ENCODE data around the gene PRR20A. TPM values are rescaled to one million over a fixed set of nuclear protein-coding genes. Genes with fewer than 3 reads are reported as not detected.
"Not testable (repeated sequence)": the region's sequence is repeated elsewhere in the genome, so short reads cannot be mapped to it uniquely, and the experiment has no call there.

The PRR20A gene
- total RNA-seq, 1 donor from 2014 or later, result not detected

- H3K27me3 ChIP-seq (ENCODE audit: low read depth), result no peaks in the 10 kb centered on the region
- no peaks in the 10 kb centered on the region for H3K4me1 ChIP-seq
- no peaks in the 10 kb centered on the region for H3K36me3 ChIP-seq
- DNase-seq, result no peak
- no peak overlapping the region for H3K27ac ChIP-seq (replicated peaks)
- H3K4me3 ChIP-seq, result no peak overlapping the region
- TF ChIP-seq CTCF (IDR thresholded peaks at IDR 0.05; ENCODE audit: borderline replicate concordance), result no peak
- intact Hi-C loops (cut with micrococcal nuclease), result no loop called here
- no peaks in the 10 kb centered on the region for H3K9me3 ChIP-seq (replicated peaks)
Observed at GRCh38 chr13:57138988-57139387, 1.7 kb upstream of the PRR20A start.

GRCh38 chr13:57139781-57140180, 937 bp upstream of the PRR20A start:
- H3K9me3 ChIP-seq (replicated peaks); H3K36me3 ChIP-seq; H3K4me3 ChIP-seq; H3K4me1 ChIP-seq; intact Hi-C loops (cut with micrococcal nuclease); H3K27ac ChIP-seq (replicated peaks); DNase-seq; H3K27me3 ChIP-seq (ENCODE audit: low read depth): not testable (repeated sequence)

- DNase-seq; H3K4me1 ChIP-seq; H3K27ac ChIP-seq (replicated peaks); intact Hi-C loops (cut with micrococcal nuclease); H3K9me3 ChIP-seq (replicated peaks); H3K4me3 ChIP-seq; H3K27me3 ChIP-seq (ENCODE audit: low read depth); H3K36me3 ChIP-seq: not testable (repeated sequence)
Observed at GRCh38 chr13:57147188-57147587, 6.5 kb downstream of the PRR20A start, which contains the start of gene PRR20B. Gene PRR20B, plus strand, starts transcription at chr13:57147488. Its CDS starts 387 bp downstream, at chr13:57147875.

GRCh38 chr13:57148106-57148505, 7.4 kb downstream of the PRR20A start:
- H3K4me3 ChIP-seq; H3K27ac ChIP-seq (replicated peaks); H3K27me3 ChIP-seq (ENCODE audit: low read depth); H3K36me3 ChIP-seq; intact Hi-C loops (cut with micrococcal nuclease); H3K9me3 ChIP-seq (replicated peaks); DNase-seq; H3K4me1 ChIP-seq: not testable (repeated sequence)

- DNase-seq; H3K36me3 ChIP-seq; H3K27me3 ChIP-seq (ENCODE audit: low read depth); H3K9me3 ChIP-seq (replicated peaks); H3K27ac ChIP-seq (replicated peaks); H3K4me3 ChIP-seq; intact Hi-C loops (cut with micrococcal nuclease); H3K4me1 ChIP-seq: not testable (repeated sequence)
Observed at GRCh38 chr13:57153761-57154160, 13.0 kb downstream of the PRR20A start, which contains the start of gene PRR20C. Gene PRR20C, plus strand, starts transcription at chr13:57154061. Its CDS starts 387 bp downstream, at chr13:57154448.

GRCh38 chr13:57160332-57160731, 19.6 kb downstream of the PRR20A start, which contains the start of gene PRR20D:
Gene PRR20D, plus strand, starts transcription at chr13:57160632. Its CDS starts 387 bp downstream, at chr13:57161019.
- intact Hi-C loops (cut with micrococcal nuclease); H3K36me3 ChIP-seq: not testable (repeated sequence)

GRCh38 chr13:57166897-57167296, 26.2 kb downstream of the PRR20A start, which contains the start of gene PRR20E:
Gene PRR20E, plus strand, starts transcription at chr13:57167197. Its CDS starts 387 bp downstream, at chr13:57167584.
- DNase-seq; intact Hi-C loops (cut with micrococcal nuclease); H3K4me1 ChIP-seq; H3K27me3 ChIP-seq (ENCODE audit: low read depth); H3K9me3 ChIP-seq (replicated peaks); H3K36me3 ChIP-seq; H3K4me3 ChIP-seq; H3K27ac ChIP-seq (replicated peaks): not testable (repeated sequence)

More at GRCh38 chr13:57160332-57160731, 19.6 kb downstream of the PRR20A start, which contains the start of gene PRR20D:
- H3K27me3 ChIP-seq (ENCODE audit: low read depth); H3K9me3 ChIP-seq (replicated peaks); H3K4me3 ChIP-seq; H3K4me1 ChIP-seq; H3K27ac ChIP-seq (replicated peaks); DNase-seq: not testable (repeated sequence)

- intact Hi-C loops (cut with micrococcal nuclease), result no loop called here
- Histone ChIP-seq H3K9me3 (replicated peaks) (peaks cover 21% of the 10 kb centered on the region), H3K4me3 (no peak overlapping the region), H3K36me3 (no peaks in the 10 kb centered on the region), H3K27ac (replicated peaks) (no peak overlapping the region), H3K4me1 (no peaks in the 10 kb centered on the region), H3K27me3 (ENCODE audit: low read depth) (no peaks in the 10 kb centered on the region)
- no peak for DNase-seq
- TF ChIP-seq CTCF (IDR thresholded peaks at IDR 0.05; ENCODE audit: borderline replicate concordance), result no peak
Observed at GRCh38 chr13:57191667-57192066, 50.9 kb downstream of the PRR20A start.

Other genes with a start within 250 kb of the PRR20A start
- gene PRR20B, start 6.6 kb downstream of the PRR20A start, total RNA-seq, result not detected
- not detected for gene PRR20C, start 13.1 kb downstream of the PRR20A start, total RNA-seq
- gene PRR20D, start 19.7 kb downstream of the PRR20A start, total RNA-seq, result not detected
- not detected for gene PRR20E, start 26.3 kb downstream of the PRR20A start, total RNA-seq

All from left ventricle myocardium inferior (tissue), 1 donor.